Fibroblast of lung (primary cell): Measurements from ENCODE around the gene NUDCD3. TPM values are rescaled to one million over a fixed set of nuclear protein-coding genes. Genes with fewer than 3 reads are reported as not detected.

ENCODE experiments used
- DNase-seq, 2 donors: peaks; one replicate each; pipeline versions ENCODE4 v3.0.0 to v3.0.0-alpha.2; 2010; ENCODE audit warnings: low read depth in 2 of 2
- H2AFZ ChIP-seq: 2 replicates; pipeline ENCODE4 v1.5.1; 2012; ENCODE audit warnings: low read length, control low read depth, inconsistent platforms
- H3K27ac ChIP-seq: 2 replicates; pipeline ENCODE4 v1.5.1; 2011; ENCODE audit warnings: low read length, control low read depth; ENCODE audit not compliant: insufficient read depth
- H3K27me3 ChIP-seq: 2 replicates; pipeline ENCODE4 v1.5.1; 2011; ENCODE audit warnings: mild to moderate bottlenecking, low read length; ENCODE audit not compliant: control insufficient read depth, insufficient read depth
- H3K36me3 ChIP-seq: 2 replicates; pipeline ENCODE4 v1.5.1; 2011; ENCODE audit warnings: low read length; ENCODE audit not compliant: control insufficient read depth, insufficient read depth
- H3K4me1 ChIP-seq: 2 replicates; pipeline ENCODE4 v1.5.1; 2011; ENCODE audit warnings: low read length; ENCODE audit not compliant: control insufficient read depth, insufficient read depth; ENCODE audit errors: extremely low read depth
- H3K4me2 ChIP-seq: 2 replicates; pipeline ENCODE4 v1.5.1; 2011; ENCODE audit warnings: low read length, control low read depth; ENCODE audit not compliant: insufficient read depth; ENCODE audit errors: extremely low read depth
- H3K4me3 ChIP-seq, 4 experiments: fragments of 200-600 bp in 1 of 4; sonication (generic) in 1 of 4; replicated peaks in 1 of 4; 2 replicates each; pipeline ENCODE4 v1.5.1; 2011 to 2016; ENCODE audit warnings: low read length in 4 of 4, low read depth in 3 of 4, mild to moderate bottlenecking in 3 of 4, control low read depth in 2 of 4, inconsistent platforms in 1 of 4, mixed read lengths in 1 of 4; ENCODE audit not compliant: insufficient read depth in 1 of 4; ENCODE audit errors: control extremely low read depth in 1 of 4
- H3K79me2 ChIP-seq: 2 replicates; pipeline ENCODE4 v1.5.1; 2012; ENCODE audit warnings: mild to moderate bottlenecking, low read length, inconsistent platforms; ENCODE audit not compliant: control insufficient read depth, insufficient read depth
- H3K9ac ChIP-seq: 2 replicates; pipeline ENCODE4 v1.5.1; 2011; ENCODE audit warnings: mild to moderate bottlenecking, low read length, control low read depth; ENCODE audit not compliant: insufficient read depth
- H3K9me3 ChIP-seq: 2 replicates; pipeline ENCODE4 v1.5.1; 2012; ENCODE audit warnings: low read depth, low read length; ENCODE audit not compliant: control insufficient read depth, insufficient read depth
- H4K20me1 ChIP-seq: 2 replicates; pipeline ENCODE4 v1.5.1; 2011; ENCODE audit warnings: low read length; ENCODE audit not compliant: control insufficient read depth, insufficient read depth; ENCODE audit errors: extremely low read depth
- EZH2 ChIP-seq: IDR thresholded peaks from 2 replicates; pipeline ENCODE4 v1.5.1; 2012; ENCODE audit warnings: low read length, control low read depth, mild to moderate bottlenecking; ENCODE audit errors: missing control alignments
- polyA plus RNA-seq, 2 donors: library from polyadenylated mRNA; depleted of rRNA in 1 of 2; stranded (reverse) in 1 of 2; unstranded in 1 of 2; fragments of >200 nt; gene quantifications; 2 replicates each; pipeline ENCODE4 v1.2.1, GENCODE V29; 2011 to 2012; ENCODE audit warnings: missing spikeins in 1 of 2
- total RNA-seq: library from RNA; depleted of rRNA; stranded (reverse); fragments of >200 nt; gene quantifications from 2 replicates; pipeline ENCODE4 v1.2.1, GENCODE V29; 2014
- TF ChIP-seq, protein P1 (sequence below), 2 donors: IDR thresholded peaks in 1 of 2; conservative IDR thresholded peaks in 1 of 2; 1 replicate in 1 of 2; 2 replicates in 1 of 2; pipeline ENCODE4 v1.5.1; 2011 to 2012; ENCODE audit warnings: low read length in 2 of 2, control low read depth in 1 of 2, inconsistent platforms in 1 of 2, low read depth in 1 of 2, mild to moderate bottlenecking in 1 of 2

Gene NUDCD3
- total and polyA plus RNA-seq, 2 donors (not counting 1 experiment from before 2014, with no cell fraction given), result 51.9 to 68.7 TPM

DNA sequence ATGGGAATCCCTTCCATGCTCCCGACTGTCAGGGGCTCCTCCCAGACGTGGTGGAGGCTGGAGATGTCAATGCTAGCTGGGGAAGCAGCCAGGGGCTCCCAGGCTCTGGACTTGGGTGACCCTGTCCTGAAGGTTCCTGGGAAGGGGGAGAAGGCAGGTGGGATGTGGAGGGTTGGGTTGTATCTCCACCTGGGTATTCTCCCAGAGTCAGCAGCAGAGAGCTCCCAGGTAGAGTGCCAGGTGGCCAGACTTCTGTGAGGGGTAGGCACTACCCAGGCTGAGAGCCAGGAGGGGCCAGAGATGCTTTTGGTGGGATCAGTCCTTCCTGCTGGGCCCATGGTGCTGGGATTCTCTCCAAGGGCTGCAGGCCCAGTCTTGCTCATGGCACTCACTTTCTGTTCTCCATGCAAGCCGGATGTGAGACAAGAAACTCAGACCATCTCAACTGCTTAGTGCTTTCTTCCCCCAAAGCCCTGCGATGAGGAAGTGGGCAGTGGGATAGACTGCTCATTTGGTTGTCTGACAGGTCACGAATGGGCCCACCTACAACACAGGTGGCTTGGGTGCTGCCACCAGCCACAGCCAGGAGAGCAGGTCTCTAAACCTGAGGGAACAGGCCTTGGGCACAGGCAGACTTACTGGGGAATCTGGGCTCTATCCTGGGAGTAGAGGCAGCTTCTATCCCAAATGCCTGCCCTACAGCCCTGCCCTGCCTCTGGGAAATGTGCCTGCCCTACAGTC, 112.6 kb downstream of the NUDCD3 start:
- Histone ChIP-seq H3K9me3 (no peaks in the 10 kb centered on the region), H4K20me1 (no peaks in the 10 kb centered on the region), H3K27ac (peak overlapping the region; percentile 46), H2AFZ (no peak overlapping the region), H3K27me3 (no peaks in the 10 kb centered on the region), H3K4me2 (no peak overlapping the region), H3K36me3 (no peaks in the 10 kb centered on the region), H3K9ac (no peak overlapping the region), H3K4me3 (no peak overlapping the region), H3K79me2 (no peaks in the 10 kb centered on the region), H3K4me1 (peaks cover 44% of the 10 kb centered on the region)
- TF ChIP-seq EZH2, result no peak
- TF ChIP-seq, protein P1, sequence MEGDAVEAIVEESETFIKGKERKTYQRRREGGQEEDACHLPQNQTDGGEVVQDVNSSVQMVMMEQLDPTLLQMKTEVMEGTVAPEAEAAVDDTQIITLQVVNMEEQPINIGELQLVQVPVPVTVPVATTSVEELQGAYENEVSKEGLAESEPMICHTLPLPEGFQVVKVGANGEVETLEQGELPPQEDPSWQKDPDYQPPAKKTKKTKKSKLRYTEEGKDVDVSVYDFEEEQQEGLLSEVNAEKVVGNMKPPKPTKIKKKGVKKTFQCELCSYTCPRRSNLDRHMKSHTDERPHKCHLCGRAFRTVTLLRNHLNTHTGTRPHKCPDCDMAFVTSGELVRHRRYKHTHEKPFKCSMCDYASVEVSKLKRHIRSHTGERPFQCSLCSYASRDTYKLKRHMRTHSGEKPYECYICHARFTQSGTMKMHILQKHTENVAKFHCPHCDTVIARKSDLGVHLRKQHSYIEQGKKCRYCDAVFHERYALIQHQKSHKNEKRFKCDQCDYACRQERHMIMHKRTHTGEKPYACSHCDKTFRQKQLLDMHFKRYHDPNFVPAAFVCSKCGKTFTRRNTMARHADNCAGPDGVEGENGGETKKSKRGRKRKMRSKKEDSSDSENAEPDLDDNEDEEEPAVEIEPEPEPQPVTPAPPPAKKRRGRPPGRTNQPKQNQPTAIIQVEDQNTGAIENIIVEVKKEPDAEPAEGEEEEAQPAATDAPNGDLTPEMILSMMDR (conservative IDR thresholded peaks at IDR 0.05 in 1 of 2, IDR thresholded peaks at IDR 0.05 in 1 of 2; ENCODE audit: low read depth in 1 of 2, low read length in 2 of 2), result no peak
- DNase-seq, result no peak

DNA sequence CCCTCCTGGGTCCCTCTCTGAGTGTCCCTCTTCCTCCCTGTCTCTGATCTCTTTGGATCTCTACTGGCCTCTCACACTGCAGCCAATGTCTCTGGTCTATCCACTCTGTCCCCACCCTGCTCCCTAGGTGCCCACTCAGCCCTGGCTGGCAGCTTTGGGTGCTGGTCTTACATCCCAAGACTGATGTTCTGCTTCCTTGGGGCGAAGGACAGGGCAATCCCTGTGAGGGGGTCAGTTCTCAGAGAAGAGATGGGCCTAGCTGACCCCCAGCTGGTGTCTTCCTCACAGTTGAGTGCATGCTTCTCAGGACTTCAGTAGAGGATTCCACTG, 113.4 kb downstream of the NUDCD3 start:
- H3K9ac ChIP-seq, result no peak overlapping the region
- no peak overlapping the region for H3K27ac ChIP-seq
- H3K4me1 ChIP-seq, result peaks cover 37% of the 10 kb centered on the region
- H2AFZ ChIP-seq, result no peak overlapping the region
- H4K20me1 ChIP-seq, result no peaks in the 10 kb centered on the region
- TF ChIP-seq, protein P1 (conservative IDR thresholded peaks at IDR 0.05 in 1 of 2, IDR thresholded peaks at IDR 0.05 in 1 of 2; ENCODE audit: low read depth in 1 of 2, low read length in 2 of 2), result no peak
- H3K36me3 ChIP-seq, result no peaks in the 10 kb centered on the region
- no peak overlapping the region for H3K4me2 ChIP-seq
- no peaks in the 10 kb centered on the region for H3K27me3 ChIP-seq
- no peaks in the 10 kb centered on the region for H3K79me2 ChIP-seq
- H3K4me3 ChIP-seq, result no peak overlapping the region
- no peak for DNase-seq
- no peaks in the 10 kb centered on the region for H3K9me3 ChIP-seq

DNA sequence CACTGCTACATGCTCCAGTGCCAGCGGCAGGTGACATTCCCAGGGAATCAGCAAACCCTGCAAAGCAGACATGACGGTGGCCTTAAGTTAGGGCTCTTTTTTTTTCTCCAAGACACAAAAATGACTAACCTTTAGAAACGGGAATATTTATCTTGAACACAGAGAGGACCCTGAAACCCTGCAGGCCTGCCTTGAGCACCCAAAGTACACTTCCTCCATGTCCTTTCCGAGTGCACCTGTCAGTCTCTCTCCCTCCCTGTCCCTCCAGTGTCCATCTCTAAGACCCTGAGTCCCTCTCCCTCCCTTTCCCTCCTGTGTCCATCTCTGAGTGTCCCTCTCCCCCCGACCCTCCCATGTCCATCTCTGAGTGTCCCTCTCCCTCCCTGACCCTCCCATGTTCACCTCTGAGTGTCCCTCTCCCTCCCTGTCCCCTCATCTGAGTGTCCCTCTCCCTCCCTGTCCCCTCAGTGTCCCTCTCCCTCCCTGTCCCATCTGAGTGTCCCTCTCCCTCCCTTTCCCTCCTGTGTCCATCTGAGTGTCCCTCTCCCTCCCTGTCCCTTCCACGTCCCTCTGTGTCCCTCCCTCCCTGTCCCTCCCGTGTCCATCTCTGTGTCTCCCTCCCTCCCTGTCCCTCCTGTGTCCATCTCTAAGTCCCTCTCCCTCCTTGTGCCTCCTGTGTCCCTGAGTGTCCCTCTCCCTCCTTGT, 113.9 kb downstream of the NUDCD3 start:
- H4K20me1 ChIP-seq, result no peaks in the 10 kb centered on the region
- no peak for DNase-seq
- H3K36me3 ChIP-seq, result no peaks in the 10 kb centered on the region
- H3K9ac ChIP-seq, result no peak overlapping the region
- no peak overlapping the region for H2AFZ ChIP-seq
- TF ChIP-seq EZH2, result no peak
- TF ChIP-seq, protein P1 (conservative IDR thresholded peaks at IDR 0.05 in 1 of 2, IDR thresholded peaks at IDR 0.05 in 1 of 2; ENCODE audit: low read depth in 1 of 2, low read length in 2 of 2), result no peak
- no peaks in the 10 kb centered on the region for H3K79me2 ChIP-seq
- no peaks in the 10 kb centered on the region for H3K9me3 ChIP-seq
- H3K4me1 ChIP-seq, result peaks cover 34% of the 10 kb centered on the region
- no peaks in the 10 kb centered on the region for H3K27me3 ChIP-seq
- no peak overlapping the region for H3K4me3 ChIP-seq
- no peak overlapping the region for H3K4me2 ChIP-seq
- no peak overlapping the region for H3K27ac ChIP-seq
